Cardiac septum (tissue), 1 donor: Measurements from ENCODE around the gene FAM118A. TPM values are rescaled to one million over a fixed set of nuclear protein-coding genes. Genes with fewer than 3 reads are reported as not detected.
"Not testable (repeated sequence)": the region's sequence is repeated elsewhere in the genome, so short reads cannot be mapped to it uniquely, and the experiment has no call there.

Experiments used
- DNase-seq: peaks from one replicate; pipeline ENCODE4 v3.0.0-alpha.2; 2020; ENCODE audit warnings: low spot score
- intact Hi-C: fragments of 100-400 bp; cut with DNase I; formaldehyde crosslinking; loops from one replicate; pipeline ENCODE4 v1.14.0; 2022
- long read RNA-seq: library from polyadenylated mRNA; unstranded; transcript quantifications from one replicate; pipeline ENCODE4 v2.0.0, GENCODE V29; 2021
- total RNA-seq: library from RNA; stranded (reverse); fragmentation: NEBNext Ultra II Directional; extraction: Animal tissue kit (Norgen Biotek cat#: 25700); gene quantifications from one replicate; pipeline ENCODE4 v1.2.1, GENCODE V29; 2021
- donor health status: DM: no; HTN: no; CAD: no.

Gene FAM118A
- total RNA-seq = 15.6 TPM
- long read RNA-seq, partial matches to known transcripts = 0 of 14 reads
- long read RNA-seq, other reads (novel, unspliced or antisense) = 14 of 14 reads

DNA sequence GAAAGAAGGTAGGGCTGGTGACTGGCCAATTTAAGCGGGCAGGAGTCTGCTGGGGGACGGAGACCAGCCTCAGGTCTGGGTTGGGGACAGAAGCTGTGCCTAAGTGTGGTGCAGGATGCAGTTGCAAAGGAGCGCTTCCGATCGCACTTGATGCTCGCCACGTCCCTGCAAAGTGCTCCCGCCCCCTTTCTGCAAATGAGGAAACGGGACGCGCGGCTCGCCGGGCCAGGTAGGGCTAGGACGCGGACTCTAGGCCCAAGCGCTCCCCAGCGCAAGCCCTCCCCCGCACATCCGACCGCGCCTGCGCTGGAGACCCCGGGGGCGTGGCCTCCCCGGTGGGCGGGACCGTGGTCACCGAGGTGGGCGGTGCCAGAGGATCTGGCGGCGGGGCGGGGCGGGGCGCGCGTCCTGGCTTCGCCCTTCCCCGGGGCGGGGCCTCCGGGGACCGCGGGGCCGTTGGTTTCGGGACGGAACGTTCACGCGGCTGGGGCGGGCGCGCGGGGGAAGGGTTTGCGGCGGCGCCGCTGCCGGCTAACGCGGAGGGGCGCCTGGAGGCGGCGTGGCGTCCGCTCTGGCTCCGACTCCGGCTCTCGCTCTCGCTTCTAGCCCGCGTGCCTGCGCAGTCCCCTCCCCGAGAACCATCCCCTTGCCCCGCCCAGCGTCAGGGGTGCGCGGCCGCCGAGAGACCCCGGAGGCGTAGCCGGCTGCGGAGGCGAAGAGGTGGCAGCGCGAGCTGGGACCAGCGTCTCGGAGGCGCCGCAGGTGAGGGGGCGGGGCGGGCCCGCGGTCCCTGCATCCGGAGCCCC lies at the start of gene FAM118A:
Gene FAM118A (plus strand): TSS at position 513 of the 806 bp plus-strand sequence. CDS start 12,446 bp downstream, outside the sequence.
- intact Hi-C loops = no loop called here
- DNase-seq = peak; percentile 99

GRCh38 chr22:45260395-45260759 lies 49.4 kb upstream of the FAM118A start:
- not testable (repeated sequence) for DNase-seq
- intact Hi-C loops = loop anchor here (10.0 kb wide), 1 partner anchor 286 kb away; no protein-coding TSS in a partner anchor

DNA sequence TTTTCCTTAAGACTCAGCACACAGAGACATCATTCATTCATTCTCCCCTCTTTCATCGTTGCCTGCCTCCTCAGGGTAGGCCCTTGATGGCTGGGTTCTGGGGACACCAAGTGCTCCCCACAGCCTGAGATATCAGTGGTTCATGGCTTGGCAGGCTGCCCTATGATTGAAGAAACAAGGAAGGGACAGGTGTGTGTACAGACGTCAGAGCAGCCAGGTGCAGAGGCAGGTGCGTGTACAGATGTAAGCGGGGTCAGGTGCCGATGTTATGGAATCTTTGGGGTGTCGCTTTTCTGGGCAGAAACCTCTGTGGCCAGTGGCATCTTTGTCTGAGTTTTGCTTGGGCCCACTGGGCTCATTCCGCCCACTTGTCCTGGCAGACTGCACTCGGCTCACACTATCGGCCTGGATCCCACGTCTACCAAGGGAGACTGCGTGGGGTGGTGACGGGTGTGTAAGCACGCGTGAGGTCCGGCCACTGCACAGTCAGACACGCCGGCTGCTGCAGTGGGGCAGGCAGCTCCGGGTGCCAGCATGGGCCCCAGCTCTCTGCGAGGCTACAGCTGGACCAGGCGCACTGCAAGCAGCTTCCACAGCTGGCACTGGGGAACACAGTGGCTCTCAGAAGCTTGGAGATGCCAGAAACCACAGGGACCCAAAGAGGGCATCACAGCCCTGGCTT lies 48.2 kb upstream of the FAM118A start:
- DNase-seq = no peak
- intact Hi-C loops = loop anchor here (2.0 to 10.0 kb wide), 2 partner anchors 159 to 287 kb away; no protein-coding TSS in a partner anchor

DNA sequence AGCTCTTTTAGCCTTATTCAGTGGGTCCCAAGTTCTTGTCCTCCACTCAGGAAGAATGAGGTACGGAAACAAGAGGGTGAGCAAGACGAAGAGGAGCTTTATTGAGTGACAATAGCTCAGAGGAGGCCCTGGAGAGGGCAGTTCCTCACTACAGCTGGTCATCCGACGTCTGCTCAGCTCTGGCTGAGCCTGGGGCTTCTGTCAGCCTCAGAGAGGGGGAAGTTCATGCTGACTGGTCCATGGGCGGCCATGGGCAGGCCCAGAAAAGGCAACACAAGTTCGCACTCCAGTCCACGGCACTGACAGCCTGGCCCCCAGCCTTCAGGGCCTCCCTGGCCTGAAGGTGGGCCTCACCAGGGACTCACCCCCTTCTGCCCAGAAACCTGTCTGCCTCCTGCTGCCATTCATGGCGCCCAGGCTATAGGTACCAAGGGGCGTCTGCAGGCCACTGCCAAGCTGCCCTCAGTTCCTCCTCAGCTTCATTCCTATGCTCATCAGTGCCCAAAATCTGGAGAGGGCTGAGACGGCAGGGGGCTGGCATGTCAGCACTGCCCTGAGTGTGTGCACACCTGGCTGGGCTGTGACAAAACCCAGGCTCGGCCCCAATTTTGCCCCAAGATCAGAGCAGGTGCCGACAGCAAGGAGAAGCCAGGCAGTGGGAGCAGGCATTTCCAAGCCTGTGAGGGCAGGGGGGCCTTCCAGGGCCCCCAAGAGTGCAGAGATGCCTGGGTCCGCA lies 47.4 kb upstream of the FAM118A start:
- DNase-seq = no peak
- intact Hi-C loops = loop anchor here (2.0 to 10.0 kb wide), 2 partner anchors 160 to 288 kb away; no protein-coding TSS in a partner anchor

DNA sequence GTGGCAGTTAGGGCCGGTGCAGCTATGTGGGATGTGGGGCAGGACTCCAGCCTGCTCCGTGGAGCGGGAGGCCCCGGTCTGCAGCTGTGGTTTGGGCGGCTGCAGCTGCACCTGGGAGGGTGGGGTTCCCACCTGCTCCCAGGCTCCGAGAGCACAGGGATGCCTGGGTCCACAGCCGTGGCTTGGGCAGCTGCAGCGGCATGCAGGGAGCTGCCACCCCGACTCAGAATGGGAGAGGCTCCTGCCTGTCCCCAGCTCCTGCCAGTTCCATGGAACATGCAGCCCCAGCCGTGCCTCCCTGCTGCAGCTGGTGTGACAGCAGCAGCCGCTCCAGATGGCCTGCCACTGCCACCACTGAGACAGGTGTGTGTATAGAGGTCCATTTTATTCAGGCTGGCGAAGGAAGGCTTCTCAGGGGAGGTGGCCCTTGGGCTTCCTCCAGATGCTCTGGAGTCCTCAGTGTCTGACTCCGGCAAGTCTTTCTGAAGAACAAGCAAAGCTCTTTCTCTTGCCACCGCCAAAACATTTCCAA lies 46.7 kb upstream of the FAM118A start:
- intact Hi-C loops = loop anchor here (2.0 to 10.0 kb wide), 2 partner anchors 160 to 288 kb away; no protein-coding TSS in a partner anchor
- no peak for DNase-seq

DNA sequence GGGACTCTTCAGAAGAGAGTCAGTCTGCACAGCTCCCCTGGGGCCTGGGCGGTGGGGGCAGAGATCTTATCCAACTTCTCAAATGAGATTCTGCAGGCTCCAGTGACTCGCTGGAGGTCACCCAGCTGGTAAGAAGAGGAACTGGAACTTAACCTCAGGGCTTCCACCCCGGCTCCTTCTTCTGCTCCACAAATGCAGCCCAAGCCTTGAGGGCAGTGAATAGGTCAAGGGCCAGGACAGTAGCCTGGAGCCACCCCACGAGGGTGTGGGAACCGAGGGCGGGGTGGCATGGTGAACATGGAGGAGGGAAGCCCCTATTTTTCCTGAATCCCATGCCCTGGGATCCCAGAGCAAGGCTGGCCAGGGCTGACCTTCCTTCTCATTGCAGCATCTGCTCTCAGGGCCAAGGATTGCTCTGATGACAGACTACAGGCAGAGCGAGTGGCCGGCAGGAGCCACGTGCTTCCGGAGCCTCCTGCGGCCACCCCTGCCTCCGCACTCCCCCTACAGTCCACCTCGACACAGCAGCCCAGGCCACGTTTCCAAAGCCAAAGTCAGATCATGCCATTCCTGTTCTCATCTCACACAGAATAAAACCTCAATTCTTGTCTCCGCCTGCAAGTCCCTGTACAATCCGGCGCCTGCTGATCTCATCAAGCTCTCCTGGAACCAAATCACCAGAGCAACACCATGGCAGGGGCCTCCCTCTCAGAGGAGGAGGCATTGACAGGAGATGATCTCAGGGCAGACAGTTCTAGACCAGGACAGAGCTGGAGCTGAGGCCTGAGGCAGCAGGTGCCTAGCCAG lies 46.1 kb upstream of the FAM118A start:
- intact Hi-C loops = loop anchor here (2.0 to 10.0 kb wide), 2 partner anchors 161 to 289 kb away; no protein-coding TSS in a partner anchor
- DNase-seq = no peak

DNA sequence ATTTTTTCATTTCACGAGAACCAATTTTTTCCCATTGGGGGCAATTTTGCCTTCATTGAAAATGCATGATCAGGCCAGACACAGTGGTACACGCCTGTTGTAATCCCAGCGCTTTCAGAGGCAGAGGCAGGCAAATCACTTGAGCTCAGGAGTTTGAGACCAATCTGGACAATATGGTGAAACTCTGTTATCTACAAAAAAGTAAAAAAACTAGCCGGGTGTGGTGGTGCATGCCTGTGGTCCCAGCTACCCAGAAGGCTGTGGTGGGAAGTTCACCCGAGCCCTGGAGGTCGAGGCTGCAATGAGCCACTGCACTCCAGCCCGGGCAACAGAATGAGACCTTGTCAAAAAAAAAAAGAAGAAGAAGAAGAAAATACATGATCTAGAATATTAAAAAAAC lies 44.2 kb upstream of the FAM118A start:
- no peak for DNase-seq
- intact Hi-C loops = loop anchor here (10.0 kb wide), 1 partner anchor 291 kb away; no protein-coding TSS in a partner anchor

DNA sequence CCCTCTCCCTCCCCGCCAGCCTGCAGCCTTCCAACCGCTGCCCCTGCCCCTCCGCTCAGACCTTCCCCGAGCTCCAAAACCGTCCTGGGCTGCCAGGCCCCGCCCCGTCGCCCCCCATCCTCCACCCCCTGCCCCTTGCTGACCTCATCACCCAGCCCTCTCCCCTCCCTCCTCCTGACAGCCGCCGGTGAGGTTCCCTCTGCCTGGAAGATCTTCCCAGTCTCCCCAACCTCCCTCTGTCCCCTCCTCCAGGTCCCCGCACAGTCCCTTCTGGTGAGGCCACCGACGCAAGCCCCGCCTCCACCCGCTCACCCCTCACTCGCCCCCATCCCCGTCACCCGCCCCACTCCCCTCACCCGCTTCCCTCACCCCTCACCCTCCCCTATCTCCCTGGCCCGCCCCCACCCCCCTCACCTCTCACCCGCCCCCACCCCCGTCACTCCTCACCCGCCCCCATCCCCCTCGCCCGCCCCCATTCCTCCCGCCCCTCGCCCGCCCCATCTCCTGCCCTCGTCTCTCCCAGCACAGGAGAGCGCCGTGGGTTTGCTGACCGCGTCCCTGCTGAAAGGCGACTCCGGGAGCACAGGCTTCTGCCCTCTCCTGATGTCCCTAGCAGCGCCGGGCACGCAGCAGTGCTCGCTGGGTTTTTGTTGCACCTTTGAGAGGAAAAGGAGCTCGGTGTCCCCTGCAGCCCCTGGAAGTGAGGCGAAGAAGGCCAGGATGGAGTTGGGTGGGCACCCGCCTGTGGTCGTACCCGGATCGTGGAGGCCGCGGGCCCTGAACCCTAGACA lies 41.4 kb upstream of the FAM118A start:
- no peak for DNase-seq
- intact Hi-C loops = loop anchor here (2.0 to 10.0 kb wide), 2 partner anchors 286 to 294 kb away; no protein-coding TSS in a partner anchor

DNA sequence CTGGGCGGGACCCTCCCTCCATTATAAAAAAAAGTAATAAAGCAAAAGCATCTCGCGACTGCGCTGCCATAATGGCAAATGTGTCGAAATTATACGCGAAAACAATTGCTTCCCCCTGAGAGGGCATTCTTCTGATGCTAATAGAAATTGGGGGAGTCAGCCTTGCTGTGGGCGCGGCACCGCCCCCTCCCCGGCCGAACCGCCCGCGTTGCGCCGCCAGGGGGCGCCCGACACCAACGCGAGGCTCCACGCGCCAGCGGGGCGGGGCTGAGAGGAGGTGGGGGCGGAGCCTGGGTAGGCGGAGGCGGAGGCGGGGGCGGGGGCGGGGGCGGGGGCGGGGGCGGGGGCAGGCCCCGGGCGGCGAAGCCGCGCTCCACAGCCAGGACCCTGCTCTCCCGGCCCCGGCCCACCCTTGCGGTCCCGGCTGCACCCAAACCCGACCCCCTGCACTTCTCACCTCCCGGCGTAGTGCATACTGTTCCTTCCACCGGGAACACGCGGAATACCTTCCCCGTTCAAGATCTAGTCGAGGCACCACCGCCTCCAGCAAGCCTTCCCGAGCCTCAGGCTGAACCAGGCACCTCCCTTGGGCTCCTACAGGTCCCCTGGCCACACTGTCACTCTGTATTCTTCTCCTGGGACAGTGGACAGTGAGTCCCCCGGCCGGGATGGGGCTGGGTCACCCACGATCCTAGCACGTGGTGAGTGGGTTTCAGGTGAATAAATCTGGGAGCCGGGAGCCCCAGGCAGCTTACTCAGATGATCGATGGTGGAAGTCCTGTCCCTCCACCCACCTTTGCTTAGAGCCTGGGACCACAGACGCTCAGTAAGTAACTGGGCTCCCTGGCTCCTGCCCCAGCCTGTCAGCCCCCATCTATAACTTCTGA lies 40.5 kb upstream of the FAM118A start:
- intact Hi-C loops = loop anchor here (1.0 to 10.0 kb wide), 3 partner anchors 166 to 294 kb away; no protein-coding TSS in a partner anchor
- DNase-seq = peak; percentile 95

DNA sequence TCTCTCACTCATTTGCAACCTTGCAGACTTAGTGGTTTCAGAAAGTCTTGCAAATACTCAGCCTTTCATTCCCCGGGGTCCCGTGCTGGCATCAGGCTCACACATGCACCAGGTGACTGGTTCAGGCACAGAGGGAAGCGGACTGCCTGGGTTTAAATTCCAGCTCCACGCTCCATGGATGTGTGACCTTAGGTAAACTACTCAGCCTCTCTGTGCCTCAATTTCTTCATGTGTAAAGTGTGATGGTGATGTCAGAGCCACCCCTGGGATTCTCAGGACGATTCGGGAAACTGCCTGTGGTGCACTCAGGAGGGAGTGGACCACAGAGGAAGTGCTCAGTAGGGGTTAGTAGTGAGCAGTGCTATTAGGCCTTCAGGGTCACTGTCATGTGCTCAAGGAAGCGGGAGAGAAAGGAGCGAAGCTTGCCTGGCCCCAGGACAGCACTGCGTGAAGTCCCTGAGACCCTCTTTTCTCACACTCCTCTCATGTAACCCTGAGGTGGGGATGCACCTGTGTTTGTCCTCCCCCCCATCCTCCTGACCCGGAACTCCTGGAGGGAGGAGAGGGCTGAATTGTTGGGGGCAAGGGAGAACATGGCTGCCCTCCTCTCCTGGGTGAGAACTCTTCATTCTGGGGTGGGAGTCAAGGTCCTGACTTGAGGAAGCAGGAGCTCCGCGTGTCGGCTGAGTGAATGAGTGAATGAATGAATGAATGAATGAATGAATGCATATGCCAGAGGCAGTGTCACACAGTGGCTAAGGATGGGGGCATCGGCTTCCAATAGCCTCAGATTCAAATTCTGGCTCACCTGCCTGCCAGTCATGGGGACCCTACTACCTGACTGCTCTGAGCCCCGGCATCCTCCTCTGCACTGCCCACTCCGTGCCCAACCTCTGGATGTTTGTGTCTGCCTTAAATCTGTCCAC lies 39.4 kb upstream of the FAM118A start:
- intact Hi-C loops = no loop called here
- no peak for DNase-seq

GRCh38 chr22:45271667-45272201 lies 38.0 kb upstream of the FAM118A start:
- no peak for DNase-seq
- intact Hi-C loops = no loop called here

DNA sequence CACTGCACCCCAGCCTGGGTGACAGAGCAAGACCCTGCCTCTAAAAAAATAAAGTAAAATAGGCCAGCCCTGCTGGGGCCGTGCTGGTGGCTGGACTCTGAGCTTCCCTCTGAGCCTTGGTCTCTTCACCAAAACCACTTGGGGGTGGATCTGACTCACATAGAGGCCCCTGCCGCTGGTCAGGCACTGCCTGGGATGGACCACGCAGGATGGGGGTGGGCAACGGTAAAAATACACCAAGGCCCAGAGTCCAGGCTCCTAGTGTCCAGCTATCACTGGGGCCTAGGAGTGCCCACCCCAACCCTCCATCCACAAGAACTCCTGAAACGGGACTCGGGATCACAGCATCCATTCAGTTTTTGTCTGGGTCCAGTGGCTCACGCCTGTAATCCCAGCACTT lies 37.2 kb upstream of the FAM118A start:
- DNase-seq = no peak
- intact Hi-C loops = no loop called here

GRCh38 chr22:45273452-45274075 lies 36.2 kb upstream of the FAM118A start:
- DNase-seq = no peak
- intact Hi-C loops = no loop called here

DNA sequence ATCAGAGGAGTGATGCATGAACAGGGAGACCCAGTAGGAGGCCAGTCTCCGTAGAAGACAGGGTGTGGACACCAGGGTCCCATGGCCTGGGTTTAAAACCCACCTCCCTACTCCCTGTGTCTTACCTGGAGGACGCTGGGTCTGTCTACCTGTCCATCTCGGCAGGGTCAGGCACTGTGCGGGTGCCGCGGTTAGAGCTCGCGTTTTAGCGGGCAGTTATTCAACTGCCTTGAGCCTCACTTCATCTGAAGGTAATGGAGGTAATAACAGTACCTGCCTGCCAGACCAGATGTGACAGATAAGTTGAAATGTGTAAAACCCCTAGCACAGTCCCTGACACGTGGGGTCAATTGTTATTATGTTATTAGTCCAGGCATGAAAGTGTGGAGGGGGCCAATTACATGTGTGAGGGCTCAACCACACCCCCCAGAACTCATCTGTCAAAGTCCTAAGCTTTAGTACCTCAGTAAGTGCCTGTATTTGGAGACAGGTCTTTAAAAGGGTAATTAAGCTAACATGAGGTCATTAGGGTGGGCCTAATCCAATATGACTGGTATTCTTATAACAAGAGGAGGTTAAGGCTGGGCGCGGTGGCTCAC lies 33.1 kb upstream of the FAM118A start:
- intact Hi-C loops = no loop called here
- no peak for DNase-seq

- DNase-seq, intact Hi-C loops: not testable (repeated sequence)
These were observed 32.0 kb upstream of the FAM118A start for GRCh38 chr22:45277720-45278119.
